MM.1S (cell line): ENCODE measurements around the gene PKD1L1.
"Not testable (repeated sequence)": the region's sequence is repeated elsewhere in the genome, so short reads cannot be mapped to it uniquely, and the experiment has no call there.

Experiments
- DNase-seq: peaks from one replicate; pipeline ENCODE4 v3.0.0-alpha.2; 2015
- H2AFZ ChIP-seq: fragments of 300-600 bp; sonication (generic); 2 replicates; pipeline ENCODE4 v1.6.0; 2016; ENCODE audit warnings: antibody characterized with exemption, low read length
- H3F3A ChIP-seq: fragments of 300-600 bp; sonication (generic); 2 replicates; pipeline ENCODE4 v1.6.1; 2016; ENCODE audit warnings: mild to moderate bottlenecking, antibody characterized with exemption, low read length, moderate library complexity, mixed read lengths; ENCODE audit not compliant: insufficient read depth
- H3K27ac ChIP-seq: fragments of 300-600 bp; sonication (generic); 2 replicates; pipeline ENCODE4 v1.5.1; 2016; ENCODE audit warnings: mild to moderate bottlenecking, low read length
- H3K27me3 ChIP-seq: fragments of 300-600 bp; sonication (generic); replicated peaks from 2 replicates; pipeline ENCODE4 v1.6.0; 2016; ENCODE audit warnings: low read length; ENCODE audit not compliant: insufficient read depth
- H3K36me3 ChIP-seq: fragments of 300-600 bp; sonication (generic); replicated peaks from 2 replicates; pipeline ENCODE4 v1.6.1; 2016; ENCODE audit warnings: mild to moderate bottlenecking, low read length, mixed read lengths; ENCODE audit not compliant: insufficient read depth
- H3K4me1 ChIP-seq: fragments of 300-600 bp; sonication (generic); 2 replicates; pipeline ENCODE4 v1.6.1; 2016; ENCODE audit warnings: low read length, mixed read lengths
- H3K4me2 ChIP-seq: fragments of 300-600 bp; sonication (generic); 2 replicates; pipeline ENCODE4 v1.6.0; 2016; ENCODE audit warnings: low read depth, low read length
- H3K4me3 ChIP-seq: fragments of 300-600 bp; sonication (generic); 2 replicates; pipeline ENCODE4 v1.5.1; 2016; ENCODE audit warnings: low read length, mixed read lengths
- H3K79me2 ChIP-seq: fragments of 300-600 bp; sonication (generic); 2 replicates; pipeline ENCODE4 v1.6.1; 2016; ENCODE audit warnings: mixed run types, low read length, mixed read lengths
- H3K9ac ChIP-seq: fragments of 300-600 bp; sonication (generic); 2 replicates; pipeline ENCODE4 v1.6.1; 2016; ENCODE audit warnings: low read length, mixed read lengths
- H3K9me2 ChIP-seq: fragments of 300-600 bp; sonication (generic); replicated peaks from 2 replicates; pipeline ENCODE4 v1.6.1; 2016; ENCODE audit warnings: mild to moderate bottlenecking, low read length, mixed read lengths; ENCODE audit not compliant: insufficient read depth
- H3K9me3 ChIP-seq: fragments of 300-600 bp; sonication (generic); replicated peaks from 2 replicates; pipeline ENCODE4 v1.6.1; 2016; ENCODE audit warnings: mild to moderate bottlenecking, low read length, mixed read lengths; ENCODE audit not compliant: insufficient read depth
- H4K20me1 ChIP-seq: fragments of 300-600 bp; sonication (generic); 2 replicates; pipeline ENCODE4 v1.6.1; 2016; ENCODE audit warnings: mild to moderate bottlenecking, low read length, moderate library complexity, mixed read lengths; ENCODE audit not compliant: insufficient read depth
- CTCF ChIP-seq: fragments of 300-600 bp; sonication (generic); IDR thresholded peaks from 2 replicates; pipeline ENCODE4 v1.5.1; 2016; ENCODE audit warnings: antibody characterized with exemption, low read length, mixed read lengths
- EZH2 ChIP-seq: fragments of 300-600 bp; sonication (generic); optimal IDR thresholded peaks from 2 replicates; pipeline ENCODE3; 2017; ENCODE audit warnings: low read depth, mild to moderate bottlenecking, antibody characterized with exemption, low read length, mixed read lengths
- EZH2phosphoT487 ChIP-seq: fragments of 300-600 bp; sonication (generic); IDR thresholded peaks from 2 replicates; pipeline ENCODE4 v1.6.1; 2018; ENCODE audit warnings: antibody characterized with exemption, low read length

Gene PKD1L1

DNA sequence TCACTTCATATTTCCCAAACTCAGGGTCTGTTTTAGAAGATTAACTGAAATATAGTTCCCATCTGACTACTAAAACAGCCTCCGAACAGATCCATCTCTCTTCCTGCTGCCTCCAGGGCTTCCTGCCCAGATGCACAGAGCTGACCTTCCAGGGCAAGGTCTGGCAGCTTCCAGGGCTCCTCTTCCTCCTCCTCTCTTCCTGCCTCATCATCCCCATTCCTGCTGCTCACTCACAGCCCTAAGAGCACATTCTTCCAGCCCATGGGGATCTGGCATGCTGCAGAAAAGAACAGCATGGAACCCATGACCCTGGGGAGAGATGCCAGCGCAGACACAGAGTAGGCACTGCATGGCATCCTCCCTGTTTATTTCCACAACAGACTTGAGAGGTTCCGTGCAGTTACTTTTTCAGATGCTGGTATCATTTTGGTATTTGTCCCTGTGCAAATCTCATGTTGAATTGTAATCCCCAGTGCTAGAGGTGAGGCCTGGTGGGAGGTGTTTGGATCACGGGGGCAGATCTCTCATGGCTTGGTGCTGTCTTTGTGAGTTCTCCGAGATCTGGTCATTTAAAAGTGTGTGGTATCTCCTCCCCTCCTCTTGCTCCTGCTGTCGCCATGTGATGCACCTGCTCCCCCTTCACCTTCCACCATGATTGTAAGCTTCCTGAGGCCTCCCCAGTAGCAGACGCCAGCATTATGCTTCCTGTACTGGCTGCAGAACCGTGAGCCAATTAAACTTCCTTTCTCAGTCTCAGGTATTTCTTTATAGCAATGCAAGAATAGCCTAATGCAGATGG, 4.4 kb downstream of the PKD1L1 start:
- no peak overlapping the region for H3K27ac ChIP-seq
- no peak overlapping the region for H3K4me2 ChIP-seq
- no peaks in the 10 kb centered on the region for H3K36me3 ChIP-seq
- H3K4me1 ChIP-seq: 0 out of 2 replicates have a peak, but pooled peaks cover 2% of the 10 kb centered on the region
- H3K9me2 ChIP-seq: no peaks in the 10 kb centered on the region
- no peak for DNase-seq
- no peaks in the 10 kb centered on the region for H3K9me3 ChIP-seq
- TF ChIP-seq CTCF (no peak), EZH2 (no peak), EZH2phosphoT487 (no peak)
- H3K9ac ChIP-seq: no peak overlapping the region
- no peaks in the 10 kb centered on the region for H3K79me2 ChIP-seq
- no peaks in the 10 kb centered on the region for H4K20me1 ChIP-seq
- H2AFZ ChIP-seq: no peak overlapping the region
- H3K4me3 ChIP-seq: no peak overlapping the region
- no peaks in the 10 kb centered on the region for H3F3A ChIP-seq
- H3K27me3 ChIP-seq: no peaks in the 10 kb centered on the region

DNA sequence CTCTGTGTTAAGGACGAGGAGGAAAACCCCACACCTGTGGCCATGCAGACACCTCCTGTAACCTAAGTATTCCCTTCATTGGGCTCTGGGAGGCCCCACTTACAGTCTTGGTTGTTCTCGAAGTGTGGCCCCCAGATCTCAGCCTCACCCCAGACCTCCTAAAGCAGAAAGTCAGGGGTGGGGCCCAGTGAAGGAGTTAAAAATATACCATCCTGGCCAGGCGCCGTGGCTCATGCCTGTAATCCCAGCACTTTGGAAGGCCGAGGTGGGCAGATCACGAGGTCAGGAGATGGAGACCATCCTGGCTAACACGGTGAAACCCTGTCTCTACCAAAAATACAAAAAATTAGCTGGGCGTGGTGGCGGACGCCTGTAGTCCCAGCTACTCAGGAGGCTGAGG, 5.6 kb downstream of the PKD1L1 start:
- H3K4me2 ChIP-seq, H3K9me3 ChIP-seq, H3K79me2 ChIP-seq, H2AFZ ChIP-seq, H4K20me1 ChIP-seq, DNase-seq, H3K36me3 ChIP-seq, H3K27ac ChIP-seq, H3K4me3 ChIP-seq, H3K27me3 ChIP-seq, H3F3A ChIP-seq, H3K9me2 ChIP-seq, H3K9ac ChIP-seq: not testable (repeated sequence)
- H3K4me1 ChIP-seq: peaks cover 15% of the 10 kb centered on the region

DNA sequence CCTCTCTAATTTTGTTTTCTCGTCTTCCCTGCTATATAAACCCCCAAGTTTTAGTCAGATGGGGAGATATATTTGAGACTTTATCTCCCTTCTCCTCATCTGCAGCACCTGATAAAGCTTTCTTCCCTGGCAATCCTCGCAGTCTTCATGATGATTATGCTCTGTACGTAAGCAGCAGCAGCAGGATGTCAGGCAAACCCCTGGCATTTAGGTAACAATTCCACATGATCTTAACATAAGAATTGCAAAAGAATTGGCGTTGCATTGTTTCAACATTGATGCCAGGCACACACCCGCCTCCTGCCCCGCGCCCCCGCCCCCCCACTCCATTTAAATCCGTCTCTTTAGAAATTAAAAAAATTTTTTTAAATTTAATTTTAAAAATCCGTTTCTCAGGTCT, 6.1 kb downstream of the PKD1L1 start:
- no peak for TF ChIP-seq EZH2
- no peak for TF ChIP-seq EZH2phosphoT487
- TF ChIP-seq CTCF: no peak
- H2AFZ ChIP-seq: no peak overlapping the region
- H3K27me3 ChIP-seq: no peaks in the 10 kb centered on the region
- H4K20me1 ChIP-seq: no peaks in the 10 kb centered on the region
- H3K79me2 ChIP-seq: no peaks in the 10 kb centered on the region
- no peak overlapping the region for H3K4me2 ChIP-seq
- no peaks in the 10 kb centered on the region for H3K36me3 ChIP-seq
- H3K9ac ChIP-seq: no peak overlapping the region
- peaks cover 19% of the 10 kb centered on the region for H3K4me1 ChIP-seq
- no peak overlapping the region for H3K4me3 ChIP-seq
- H3F3A ChIP-seq: peaks cover 10% of the 10 kb centered on the region; the same call in 1 of the 2 replicates
- no peak for DNase-seq
- no peaks in the 10 kb centered on the region for H3K9me3 ChIP-seq
- H3K27ac ChIP-seq: no peak overlapping the region
- no peaks in the 10 kb centered on the region for H3K9me2 ChIP-seq

- Histone ChIP-seq H3K9me2 (no peaks in the 10 kb centered on the region), H3K36me3 (no peaks in the 10 kb centered on the region), H3K4me1 (peaks cover 24% of the 10 kb centered on the region), H3K27ac (no peak overlapping the region), H3K9me3 (no peaks in the 10 kb centered on the region), H3K4me3 (no peak overlapping the region), H2AFZ (no peak overlapping the region), H3K9ac (no peak overlapping the region), H3K27me3 (no peaks in the 10 kb centered on the region), H3F3A (peaks cover 10% of the 10 kb centered on the region), H3K4me2 (no peak overlapping the region), H4K20me1 (no peaks in the 10 kb centered on the region), H3K79me2 (no peaks in the 10 kb centered on the region)
- TF ChIP-seq EZH2 (no peak), CTCF (no peak), EZH2phosphoT487 (no peak)
- no peak for DNase-seq
Measured at GRCh38 chr7:47941136-47941844, 7.0 kb downstream of the PKD1L1 start.
